ENCODE results near the gene RAD51.
A peak's percentile ranks its signal among the peaks of the same experiment; 100 is the strongest.
"Not testable (repeated sequence)": the region's sequence is repeated elsewhere in the genome, so short reads cannot be mapped to it uniquely, and the experiment has no call there.

Gene RAD51

GRCh38 chr15:40694688-40695468, at the start of gene RAD51:
TSS of gene RAD51 (plus strand) at chr15:40695174. CDS start at chr15:40698759, 3,585 bp downstream.
- peak; percentile 77 to 87 for DNase-seq

- no peak for DNase-seq
These were observed 47.5 kb upstream of the RAD51 start for GRCh38 chr15:40647523-40647922.

GRCh38 chr15:40650479-40650878, 44.5 kb upstream of the RAD51 start:
- DNase-seq, result no peak

- no peak for DNase-seq
These were observed 34.3 kb upstream of the RAD51 start for GRCh38 chr15:40660686-40661085.

GRCh38 chr15:40664909-40665308, 30.1 kb upstream of the RAD51 start:
- no peak for DNase-seq

- not testable (repeated sequence) for DNase-seq
These were observed 18.7 kb upstream of the RAD51 start for GRCh38 chr15:40676290-40676689.

- DNase-seq, result not testable (repeated sequence)
These were observed 18.1 kb upstream of the RAD51 start for GRCh38 chr15:40676906-40677305.

- no peak for DNase-seq
These were observed 14.8 kb upstream of the RAD51 start for GRCh38 chr15:40680151-40680550.

GRCh38 chr15:40680959-40681358, 14.0 kb upstream of the RAD51 start:
- not testable (repeated sequence) for DNase-seq

GRCh38 chr15:40684381-40684780, 10.6 kb upstream of the RAD51 start:
- DNase-seq, result no peak

GRCh38 chr15:40685376-40685775, 9.6 kb upstream of the RAD51 start:
- DNase-seq, result no peak

GRCh38 chr15:40688932-40689799, 5.8 kb upstream of the RAD51 start:
- no peak for DNase-seq

- DNase-seq, result no peak
These were observed 3.2 kb upstream of the RAD51 start for GRCh38 chr15:40691737-40692136.

- DNase-seq, result no peak
These were observed 878 bp upstream of the RAD51 start for GRCh38 chr15:40693904-40694687.

GRCh38 chr15:40695469-40695890, 506 bp downstream of the RAD51 start:
- DNase-seq, result no peak

- DNase-seq, result no peak
These were observed 1.3 kb downstream of the RAD51 start for GRCh38 chr15:40696228-40696627.

- DNase-seq, result no peak
These were observed 2.9 kb downstream of the RAD51 start for GRCh38 chr15:40697916-40698315.

- DNase-seq, result no peak
These were observed 7.1 kb downstream of the RAD51 start for GRCh38 chr15:40702077-40702476.

GRCh38 chr15:40706121-40706520, 11.1 kb downstream of the RAD51 start:
- no peak for DNase-seq

- no peak for DNase-seq
These were observed 19.2 kb downstream of the RAD51 start for GRCh38 chr15:40714144-40714543.

- no peak for DNase-seq
These were observed 21.2 kb downstream of the RAD51 start for GRCh38 chr15:40716165-40716564.

GRCh38 chr15:40721701-40722100, 26.7 kb downstream of the RAD51 start:
- no peak for DNase-seq

GRCh38 chr15:40722354-40722753, 27.4 kb downstream of the RAD51 start:
- no peak for DNase-seq

Data from NCI-H446 (cell line).